Measurements from ENCODE around the gene DOK3. TPM values are rescaled to one million over a fixed set of nuclear protein-coding genes. Genes with fewer than 3 reads are reported as not detected.
A peak's percentile ranks its signal among the peaks of the same experiment; 100 is the strongest.

DOK3 gene
- total RNA-seq, 4 donors from 2014 or later, result 0.89 to 7.3 (median 1.8) TPM

DNA sequence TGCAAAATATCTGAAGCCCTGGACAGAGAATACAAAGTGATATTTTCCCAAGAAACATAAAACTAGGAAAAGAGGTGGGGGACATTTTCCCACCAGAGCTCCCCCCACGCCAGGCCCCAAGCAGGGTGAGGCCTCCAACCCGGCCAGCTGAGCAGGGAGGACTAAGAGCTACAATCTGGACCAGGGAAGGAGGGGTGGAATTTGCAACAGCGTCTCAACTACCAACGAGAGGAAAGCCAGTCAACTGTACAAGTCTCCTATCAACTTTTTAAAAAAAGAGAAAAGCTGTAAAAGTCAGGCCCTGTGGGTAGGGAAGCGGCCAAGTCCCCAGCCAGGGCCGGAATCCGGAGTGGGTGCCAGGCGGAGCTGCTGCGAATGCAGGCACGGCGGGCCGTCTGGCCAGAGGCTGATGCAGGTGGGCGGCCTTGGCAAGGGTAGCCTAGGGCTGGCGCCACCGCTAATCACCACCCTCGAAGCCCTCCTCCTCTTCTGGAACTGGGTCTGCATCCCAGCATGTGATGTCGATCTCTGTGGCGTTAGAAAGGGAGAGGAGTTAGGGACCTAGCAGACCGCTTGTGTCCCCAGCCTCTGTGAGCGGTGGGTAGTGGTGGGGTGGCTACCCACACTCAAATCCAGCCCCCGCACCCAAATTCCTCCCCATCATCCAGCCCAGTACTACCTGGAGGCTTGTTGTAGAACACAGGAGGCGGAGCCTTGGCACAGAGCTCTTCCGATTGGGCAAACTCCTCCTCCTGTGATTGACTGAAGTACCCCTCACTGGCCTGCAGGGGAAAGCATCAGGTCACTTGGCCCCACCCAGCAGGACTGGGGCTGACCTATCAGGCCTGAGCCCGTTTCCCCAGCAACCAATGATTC lies 52.4 kb downstream of the DOK3 start:
- H3K4me3 ChIP-seq, result no peak overlapping the region
- WGBS, result 66% methylated on average over 24 of the region's 24 CpGs
- peaks cover 48% of the 10 kb centered on the region for H3K4me1 ChIP-seq
- no peaks in the 10 kb centered on the region for H3K27me3 ChIP-seq
- TF ChIP-seq POLR2A (IDR thresholded peaks at IDR 0.05), result no peak
- TF ChIP-seq, protein P1, sequence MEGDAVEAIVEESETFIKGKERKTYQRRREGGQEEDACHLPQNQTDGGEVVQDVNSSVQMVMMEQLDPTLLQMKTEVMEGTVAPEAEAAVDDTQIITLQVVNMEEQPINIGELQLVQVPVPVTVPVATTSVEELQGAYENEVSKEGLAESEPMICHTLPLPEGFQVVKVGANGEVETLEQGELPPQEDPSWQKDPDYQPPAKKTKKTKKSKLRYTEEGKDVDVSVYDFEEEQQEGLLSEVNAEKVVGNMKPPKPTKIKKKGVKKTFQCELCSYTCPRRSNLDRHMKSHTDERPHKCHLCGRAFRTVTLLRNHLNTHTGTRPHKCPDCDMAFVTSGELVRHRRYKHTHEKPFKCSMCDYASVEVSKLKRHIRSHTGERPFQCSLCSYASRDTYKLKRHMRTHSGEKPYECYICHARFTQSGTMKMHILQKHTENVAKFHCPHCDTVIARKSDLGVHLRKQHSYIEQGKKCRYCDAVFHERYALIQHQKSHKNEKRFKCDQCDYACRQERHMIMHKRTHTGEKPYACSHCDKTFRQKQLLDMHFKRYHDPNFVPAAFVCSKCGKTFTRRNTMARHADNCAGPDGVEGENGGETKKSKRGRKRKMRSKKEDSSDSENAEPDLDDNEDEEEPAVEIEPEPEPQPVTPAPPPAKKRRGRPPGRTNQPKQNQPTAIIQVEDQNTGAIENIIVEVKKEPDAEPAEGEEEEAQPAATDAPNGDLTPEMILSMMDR (IDR thresholded peaks at IDR 0.05), result peak; percentile 64 to 77
- peaks cover 24% of the 10 kb centered on the region for H3K36me3 ChIP-seq
- no peak for DNase-seq (ENCODE audit: low spot score in 2 of 2)
- no peak overlapping the region for H3K27ac ChIP-seq
- H3K9me3 ChIP-seq, result no peaks in the 10 kb centered on the region

DNA sequence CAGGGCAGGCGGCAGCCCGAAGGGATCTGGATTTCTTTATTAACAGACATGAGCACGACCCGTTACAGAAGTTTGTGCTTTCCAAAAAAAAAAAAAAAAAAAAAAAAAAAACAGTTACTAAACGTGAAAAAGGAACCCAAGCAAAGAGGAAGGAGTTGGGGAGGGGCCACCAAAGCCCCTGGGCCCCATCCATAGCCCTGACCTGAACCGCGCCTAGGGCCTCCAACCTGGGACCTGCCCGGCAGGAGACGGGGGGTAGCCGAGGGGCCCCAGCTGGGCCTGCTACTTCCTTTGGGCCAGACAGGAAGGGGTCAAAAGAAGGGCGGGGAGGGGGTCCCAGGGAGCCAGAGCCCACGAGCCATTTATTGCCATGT lies 53.0 kb downstream of the DOK3 start:
- Histone ChIP-seq H3K4me3 (peak overlapping the region; percentile 74), H3K9me3 (no peaks in the 10 kb centered on the region), H3K27me3 (no peaks in the 10 kb centered on the region), H3K27ac (no peak overlapping the region), H3K4me1 (peaks cover 50% of the 10 kb centered on the region), H3K36me3 (peaks cover 24% of the 10 kb centered on the region)
- WGBS, result 26% methylated on average over 12 of the region's 12 CpGs
- peak in 1 of 2 donors; percentile 75 for DNase-seq (ENCODE audit: low spot score in 2 of 2)
- TF ChIP-seq POLR2AphosphoS5 (IDR thresholded peaks at IDR 0.05) (no peak), POLR2A (IDR thresholded peaks at IDR 0.05) (no peak), EP300 (IDR thresholded peaks at IDR 0.05) (no peak)
- TF ChIP-seq, protein P1 (IDR thresholded peaks at IDR 0.05), result no peak

DNA sequence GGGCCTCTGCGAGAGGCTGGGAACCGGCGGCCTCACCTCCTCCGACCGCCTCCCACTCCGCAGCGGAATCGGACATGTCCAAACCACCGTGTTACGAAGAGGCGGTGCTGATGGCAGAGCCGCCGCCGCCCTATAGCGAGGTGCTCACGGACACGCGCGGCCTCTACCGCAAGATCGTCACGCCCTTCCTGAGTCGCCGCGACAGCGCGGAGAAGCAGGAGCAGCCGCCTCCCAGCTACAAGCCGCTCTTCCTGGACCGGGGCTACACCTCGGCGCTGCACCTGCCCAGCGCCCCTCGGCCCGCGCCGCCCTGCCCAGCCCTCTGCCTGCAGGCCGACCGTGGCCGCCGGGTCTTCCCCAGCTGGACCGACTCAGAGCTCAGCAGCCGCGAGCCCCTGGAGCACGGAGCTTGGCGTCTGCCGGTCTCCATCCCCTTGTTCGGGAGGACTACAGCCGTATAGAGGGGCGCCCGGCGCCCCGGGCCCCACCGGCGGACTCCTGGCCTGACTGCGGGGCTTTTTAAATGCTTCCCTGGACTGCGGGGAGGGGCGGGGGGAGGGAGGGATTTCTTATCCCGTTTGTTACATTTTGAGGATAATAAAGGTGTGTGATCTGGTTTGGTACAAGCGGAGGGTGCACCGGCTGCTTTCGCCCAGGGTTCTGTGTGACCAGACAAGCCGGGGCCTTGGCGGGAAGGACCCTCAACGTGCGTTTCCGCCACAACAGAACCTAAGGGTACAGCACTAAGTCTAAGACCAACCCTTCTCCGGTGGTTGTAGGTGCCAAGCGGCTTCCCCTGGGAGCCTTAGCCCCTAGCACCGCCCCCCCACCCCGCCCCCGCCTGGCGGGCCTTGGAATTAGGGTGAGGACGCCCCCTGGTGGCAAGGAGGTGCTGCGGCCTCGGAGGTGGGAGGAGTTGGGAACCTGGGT lies 53.7 kb downstream of the DOK3 start:
- TF ChIP-seq, protein P1 (IDR thresholded peaks at IDR 0.05), result peak; percentile 58 to 94
- TF ChIP-seq POLR2AphosphoS5 (IDR thresholded peaks at IDR 0.05), result no peak
- no peak for TF ChIP-seq POLR2A (IDR thresholded peaks at IDR 0.05)
- H3K27me3 ChIP-seq, result no peaks in the 10 kb centered on the region
- under 1% methylated on average over 37 of the region's 76 CpGs for WGBS
- peak; percentile 97 for DNase-seq (ENCODE audit: low spot score in 2 of 2)
- no peaks in the 10 kb centered on the region for H3K9me3 ChIP-seq
- H3K36me3 ChIP-seq, result peaks cover 24% of the 10 kb centered on the region
- H3K4me3 ChIP-seq, result peak overlapping the region; percentile 74
- H3K4me1 ChIP-seq, result peaks cover 50% of the 10 kb centered on the region
- H3K27ac ChIP-seq, result peak overlapping the region; percentile 46

DNA sequence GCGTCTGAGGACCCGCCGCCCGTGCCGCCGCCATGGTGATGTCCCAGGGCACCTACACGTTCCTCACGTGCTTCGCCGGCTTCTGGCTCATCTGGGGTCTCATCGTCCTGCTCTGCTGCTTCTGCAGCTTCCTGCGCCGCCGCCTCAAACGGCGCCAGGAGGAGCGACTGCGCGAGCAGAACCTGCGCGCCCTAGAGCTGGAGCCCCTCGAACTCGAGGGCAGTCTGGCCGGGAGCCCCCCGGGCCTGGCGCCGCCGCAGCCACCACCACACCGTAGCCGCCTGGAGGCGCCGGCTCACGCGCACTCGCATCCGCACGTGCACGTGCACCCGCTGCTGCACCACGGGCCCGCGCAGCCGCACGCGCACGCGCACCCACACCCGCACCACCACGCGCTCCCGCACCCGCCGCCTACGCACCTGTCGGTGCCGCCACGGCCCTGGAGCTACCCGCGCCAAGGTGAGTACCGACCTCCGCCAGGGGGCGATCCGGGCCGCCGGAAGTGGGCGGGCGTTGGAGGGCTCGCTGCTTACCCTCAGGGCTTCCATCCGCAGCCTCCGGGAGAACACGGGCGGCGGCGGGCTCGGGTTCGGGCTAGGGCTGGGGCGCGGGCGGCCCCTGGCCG lies 54.5 kb downstream of the DOK3 start:
- peaks cover 23% of the 10 kb centered on the region for H3K36me3 ChIP-seq
- no peaks in the 10 kb centered on the region for H3K9me3 ChIP-seq
- 0% methylated on average over 6 of the region's 80 CpGs for WGBS
- H3K4me3 ChIP-seq, result peak overlapping the region; percentile 74
- DNase-seq (ENCODE audit: low spot score in 2 of 2), result peak in 1 of 2 donors; percentile 89
- peaks cover 56% of the 10 kb centered on the region for H3K4me1 ChIP-seq
- TF ChIP-seq, protein P1 (IDR thresholded peaks at IDR 0.05), result peak; percentile 48 to 65
- no peak for TF ChIP-seq POLR2A (IDR thresholded peaks at IDR 0.05)
- H3K27ac ChIP-seq, result peak overlapping the region; percentile 46
- no peaks in the 10 kb centered on the region for H3K27me3 ChIP-seq

Measured in suprapubic skin (tissue), 4 donors.